ENCODE results near the gene KIF19. TPM values are rescaled to one million over a fixed set of nuclear protein-coding genes. Genes with fewer than 3 reads are reported as not detected.

KIF19 gene
- total RNA-seq, 1 donor from 2014 or later = 1.4 TPM

GRCh38 chr17:74361230-74362068 is 35.4 kb downstream of the KIF19 start, which contains the start of gene BTBD17:
Gene BTBD17, minus strand, starts transcription at chr17:74361868. Its CDS starts 49 bp downstream, at chr17:74361819.
- DNase-seq (ENCODE audit: low read depth, low spot score) = no peak

DNA sequence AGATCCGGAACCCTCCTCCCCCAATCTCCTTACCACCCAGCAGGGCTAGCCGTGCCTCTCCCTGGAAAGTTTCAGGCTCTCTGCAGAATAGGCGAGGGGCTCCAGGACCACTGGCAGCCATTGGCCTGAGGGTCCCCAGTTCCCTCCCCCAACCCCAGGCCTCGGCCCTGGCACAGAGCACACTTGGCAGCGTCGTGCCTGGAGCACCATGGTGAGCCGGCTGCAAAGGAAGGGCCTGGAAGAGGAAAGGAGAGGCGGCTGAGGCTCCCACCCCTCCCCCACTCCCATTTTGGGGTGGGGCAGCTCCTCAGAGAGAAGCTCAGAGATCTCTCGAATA is 36.0 kb downstream of the KIF19 start:
- no peak for DNase-seq (ENCODE audit: low read depth, low spot score)

DNA sequence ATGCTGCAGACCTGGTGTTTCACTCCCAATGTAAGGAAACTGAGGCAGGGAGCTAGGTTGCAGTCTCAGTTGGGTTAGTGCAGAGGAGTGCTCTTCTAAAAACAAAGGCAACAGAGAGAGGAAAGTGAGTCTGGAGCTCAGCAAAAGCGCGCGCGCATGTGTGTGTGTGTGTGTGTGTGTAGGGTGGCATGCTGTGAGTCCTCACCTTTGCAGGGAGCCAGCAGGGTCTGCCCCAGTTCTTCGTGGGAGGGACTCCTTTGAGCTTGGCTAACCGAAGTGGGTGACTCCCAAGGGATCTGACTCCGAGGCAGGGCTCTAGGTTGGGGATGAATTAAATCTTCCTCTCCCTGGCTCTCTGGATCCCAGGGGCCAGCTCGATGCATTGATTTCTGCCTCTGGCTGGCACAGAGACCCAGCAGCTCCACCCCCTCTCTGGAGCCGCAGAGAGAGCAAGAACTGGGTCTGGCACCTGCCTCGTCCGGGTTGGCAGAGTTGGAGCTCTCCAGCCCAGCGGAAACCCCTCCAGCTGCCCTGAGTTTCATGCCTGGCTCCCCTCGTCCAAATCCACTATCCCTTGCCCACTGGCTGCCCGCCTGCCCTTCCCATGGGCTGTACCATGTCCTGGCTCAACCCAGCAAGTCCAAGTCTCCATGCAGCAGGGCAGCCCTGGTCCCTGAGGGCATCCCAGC is 36.9 kb downstream of the KIF19 start:
- no peak for DNase-seq (ENCODE audit: low read depth, low spot score)

- no peak for DNase-seq (ENCODE audit: low read depth, low spot score)
Observed at GRCh38 chr17:74367206-74367605, 41.2 kb downstream of the KIF19 start, which contains the start of gene GPR142. Gene GPR142, plus strand, starts transcription at chr17:74367506. Its CDS starts 2,035 bp downstream, at chr17:74369541.

DNA sequence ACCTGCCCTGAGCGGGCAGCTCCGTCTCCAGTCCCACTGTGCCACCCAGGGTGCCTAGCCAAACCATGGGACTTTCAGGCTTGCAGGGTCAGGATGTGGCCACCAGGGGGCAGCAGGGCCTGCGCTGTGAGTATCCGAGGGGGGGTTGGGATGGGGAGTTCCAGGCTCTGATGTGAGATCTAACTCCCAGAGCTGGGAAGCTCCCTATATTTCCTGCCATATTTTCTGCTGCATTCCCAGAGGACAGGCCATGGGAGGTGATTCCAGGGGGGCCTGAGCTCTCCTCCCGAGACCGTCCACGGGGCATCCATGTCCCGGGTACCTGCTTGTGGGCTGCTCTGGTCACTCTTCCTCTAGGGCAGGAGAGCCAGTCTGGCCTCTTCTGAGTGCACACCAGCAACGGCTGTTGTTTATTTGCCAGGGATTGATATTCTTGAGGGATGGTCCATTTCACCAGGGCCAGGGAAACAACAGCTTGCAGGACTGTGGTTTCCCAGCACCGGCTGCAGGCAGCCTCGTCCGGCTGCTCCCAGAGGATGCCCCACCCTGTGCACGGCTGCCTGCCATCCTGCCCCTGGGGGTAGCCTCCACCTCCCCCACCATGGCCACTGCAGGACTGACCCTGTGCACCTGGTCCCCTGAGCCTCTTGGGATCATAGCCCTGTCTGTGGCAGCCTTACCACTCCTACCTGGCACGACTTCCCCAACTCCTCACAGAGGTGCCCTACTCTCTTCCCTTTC is 42.5 kb downstream of the KIF19 start:
- DNase-seq (ENCODE audit: low read depth, low spot score) = no peak

- DNase-seq (ENCODE audit: low read depth, low spot score) = no peak
Observed at GRCh38 chr17:74369221-74369620, 43.2 kb downstream of the KIF19 start.

DNA sequence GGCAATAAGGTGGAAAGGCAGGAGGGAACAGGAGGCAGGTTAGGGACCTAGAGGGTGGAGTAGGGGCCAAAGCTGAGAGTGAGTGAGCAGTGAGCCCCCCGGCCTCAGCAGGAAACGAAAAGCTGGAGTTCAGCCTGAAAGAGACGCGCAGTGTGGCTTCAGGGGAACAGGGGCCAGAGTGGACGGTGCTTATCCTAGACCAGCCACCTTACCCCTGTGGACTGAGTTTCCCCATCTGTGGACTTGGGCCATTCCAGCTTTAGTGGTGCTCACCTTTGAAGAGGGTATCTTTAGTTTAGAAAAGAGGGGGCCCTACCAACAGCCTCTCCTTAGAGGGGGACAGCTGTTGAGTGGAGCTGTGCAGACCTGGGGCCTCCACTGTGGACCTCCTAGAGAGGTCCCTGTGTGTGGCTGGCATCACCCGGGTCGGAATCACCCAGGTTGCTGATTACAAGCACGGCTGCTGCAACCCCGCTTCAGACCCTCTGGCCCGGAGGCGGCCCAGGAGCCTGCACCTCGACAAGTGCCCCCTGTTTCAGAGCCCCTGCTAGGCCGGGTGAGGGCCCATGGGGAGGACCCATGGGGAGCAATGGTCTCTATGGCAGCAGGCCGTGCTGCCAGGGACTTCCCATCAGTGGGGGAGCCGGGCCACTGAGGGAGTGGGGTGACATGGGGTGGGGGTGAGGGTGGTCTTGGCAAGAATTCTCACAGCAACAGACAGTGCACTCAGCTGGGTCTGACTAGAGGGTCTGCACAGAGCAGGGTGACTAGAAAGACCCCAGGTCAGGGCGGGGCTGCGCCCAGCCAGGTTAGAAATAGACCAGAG is 43.9 kb downstream of the KIF19 start:
- no peak for DNase-seq (ENCODE audit: low read depth, low spot score)

DNA sequence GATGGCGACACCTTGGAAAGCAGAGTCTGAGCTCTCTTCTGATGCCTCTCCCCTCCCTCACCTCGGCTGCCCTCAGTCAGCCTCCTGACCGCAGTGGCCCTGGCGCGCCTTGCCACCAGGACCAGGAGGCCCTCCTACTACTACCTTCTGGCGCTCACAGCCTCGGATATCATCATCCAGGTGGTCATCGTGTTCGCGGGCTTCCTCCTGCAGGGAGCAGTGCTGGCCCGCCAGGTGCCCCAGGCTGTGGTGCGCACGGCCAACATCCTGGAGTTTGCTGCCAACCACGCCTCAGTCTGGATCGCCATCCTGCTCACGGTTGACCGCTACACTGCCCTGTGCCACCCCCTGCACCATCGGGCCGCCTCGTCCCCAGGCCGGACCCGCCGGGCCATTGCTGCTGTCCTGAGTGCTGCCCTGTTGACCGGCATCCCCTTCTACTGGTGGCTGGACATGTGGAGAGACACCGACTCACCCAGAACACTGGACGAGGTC is 45.7 kb downstream of the KIF19 start:
- no peak for DNase-seq (ENCODE audit: low read depth, low spot score)

DNA sequence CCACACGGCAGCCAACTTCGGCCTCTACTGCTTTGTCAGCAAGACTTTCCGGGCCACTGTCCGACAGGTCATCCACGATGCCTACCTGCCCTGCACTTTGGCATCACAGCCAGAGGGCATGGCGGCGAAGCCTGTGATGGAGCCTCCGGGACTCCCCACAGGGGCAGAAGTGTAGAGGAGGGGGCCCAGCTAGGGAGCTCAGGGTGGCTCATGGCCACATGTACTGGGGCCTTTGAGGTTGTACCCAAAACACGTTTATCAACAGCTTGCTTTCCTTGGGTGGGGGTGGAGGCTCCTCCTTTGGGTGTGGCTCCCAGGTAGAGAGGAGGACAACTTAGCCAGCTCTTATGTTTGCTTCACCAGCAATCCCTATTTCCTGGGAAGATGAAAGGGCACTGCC is 46.4 kb downstream of the KIF19 start:
- DNase-seq (ENCODE audit: low read depth, low spot score) = no peak

GRCh38 chr17:74373838-74374606 is 48.0 kb downstream of the KIF19 start:
- DNase-seq (ENCODE audit: low read depth, low spot score) = no peak

GRCh38 chr17:74374858-74375257 is 48.8 kb downstream of the KIF19 start:
- no peak for DNase-seq (ENCODE audit: low read depth, low spot score)

DNA sequence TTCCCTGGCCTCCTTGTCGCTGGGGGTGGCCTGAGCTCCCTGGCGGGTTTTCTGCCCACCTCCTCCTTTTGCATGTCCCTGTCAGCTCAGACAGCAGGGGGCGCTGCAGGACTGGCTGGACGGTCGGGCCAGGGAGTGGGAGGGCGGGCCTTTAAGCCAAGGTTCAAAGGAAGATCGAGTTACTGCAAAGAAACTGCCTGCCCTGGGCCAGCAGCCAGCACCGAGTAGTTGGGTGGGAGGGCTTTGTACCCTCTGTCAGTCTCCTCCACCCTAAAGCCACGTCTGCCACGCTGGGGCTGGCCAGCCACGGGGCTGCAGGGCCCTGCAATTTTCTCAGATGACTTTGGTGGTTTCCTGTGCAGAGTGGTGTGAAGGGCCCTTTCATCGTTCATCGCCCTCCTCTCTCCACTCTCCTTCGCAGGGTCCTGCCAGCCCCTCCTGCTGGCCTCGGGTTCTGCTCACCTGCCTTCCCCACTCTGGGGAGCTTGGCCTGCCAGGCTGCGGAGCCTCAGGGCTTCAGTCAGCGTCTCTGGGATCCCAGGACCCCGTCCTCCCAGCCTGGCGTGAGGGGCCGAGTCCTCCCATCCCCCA is 53.6 kb downstream of the KIF19 start:
- peak; percentile 26 for DNase-seq (ENCODE audit: low read depth, low spot score)

- DNase-seq (ENCODE audit: low read depth, low spot score) = no peak
Observed at GRCh38 chr17:74380086-74380958, 54.3 kb downstream of the KIF19 start.

GRCh38 chr17:74380959-74381808 is 55.2 kb downstream of the KIF19 start:
- no peak for DNase-seq (ENCODE audit: low read depth, low spot score)

DNA sequence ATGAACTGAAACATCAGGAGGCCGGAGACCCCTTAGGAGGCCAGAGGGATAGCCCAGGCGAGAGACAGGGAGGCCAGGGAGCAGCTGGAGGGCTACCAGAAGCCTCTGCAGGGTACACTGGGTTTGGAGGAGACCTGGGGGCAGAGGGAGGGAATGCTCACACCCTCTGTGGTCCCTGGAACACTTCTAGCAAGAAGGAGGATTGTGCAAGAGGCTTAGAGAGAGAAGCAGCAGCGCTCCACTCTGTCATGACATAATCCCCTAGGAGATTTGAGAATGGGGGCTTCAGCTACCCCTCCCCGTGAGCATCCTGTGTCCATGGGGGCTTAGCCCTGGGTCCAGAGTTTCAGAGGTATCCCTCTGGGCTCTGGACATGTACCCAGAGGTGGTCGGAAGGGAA is 57.1 kb downstream of the KIF19 start:
- DNase-seq (ENCODE audit: low read depth, low spot score) = no peak

DNA sequence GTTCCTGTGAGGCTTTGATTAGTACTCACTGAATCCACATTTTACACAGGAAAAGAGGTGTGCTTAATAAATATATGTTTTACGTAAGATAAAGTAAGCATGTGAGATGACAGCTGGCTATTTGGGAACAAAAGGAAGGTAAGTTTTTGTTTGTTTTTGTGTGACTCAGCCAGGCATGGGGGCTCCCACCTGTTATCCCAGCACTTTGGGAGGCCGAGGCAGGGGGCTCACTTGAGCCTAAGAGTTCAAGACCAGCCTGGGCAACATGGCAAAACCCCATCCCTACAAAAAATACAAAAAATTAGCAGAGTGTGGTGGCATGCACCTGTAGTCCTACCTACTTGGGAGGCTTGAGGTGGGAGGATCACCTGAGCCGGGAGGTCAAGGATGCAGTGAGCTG is 59.2 kb downstream of the KIF19 start:
- no peak for DNase-seq (ENCODE audit: low read depth, low spot score)

GRCh38 chr17:74386386-74386785 is 60.4 kb downstream of the KIF19 start:
- DNase-seq (ENCODE audit: low read depth, low spot score) = no peak
